ENCODE measurements around the gene ANKRD18B.
"Not testable (repeated sequence)": the region's sequence is repeated elsewhere in the genome, so short reads cannot be mapped to it uniquely, and the experiment has no call there.

ANKRD18B gene

GRCh38 chr9:33535541-33535940 is 11.5 kb downstream of the ANKRD18B start:
- no peak for DNase-seq

GRCh38 chr9:33543463-33543862 is 19.4 kb downstream of the ANKRD18B start:
- not testable (repeated sequence) for DNase-seq

- not testable (repeated sequence) for DNase-seq
Measured at GRCh38 chr9:33545715-33546114, 21.7 kb downstream of the ANKRD18B start.

GRCh38 chr9:33548816-33549215 is 24.8 kb downstream of the ANKRD18B start:
- DNase-seq, result not testable (repeated sequence)

- not testable (repeated sequence) for DNase-seq
Measured at GRCh38 chr9:33549418-33549817, 25.4 kb downstream of the ANKRD18B start.

GRCh38 chr9:33551183-33551582 is 27.1 kb downstream of the ANKRD18B start:
- not testable (repeated sequence) for DNase-seq

GRCh38 chr9:33552315-33552725 is 28.3 kb downstream of the ANKRD18B start:
- not testable (repeated sequence) for DNase-seq

- not testable (repeated sequence) for DNase-seq
Measured at GRCh38 chr9:33560217-33560616, 36.2 kb downstream of the ANKRD18B start.

- DNase-seq, result not testable (repeated sequence)
Measured at GRCh38 chr9:33562196-33562595, 38.1 kb downstream of the ANKRD18B start.

- DNase-seq, result not testable (repeated sequence)
Measured at GRCh38 chr9:33567776-33568175, 43.7 kb downstream of the ANKRD18B start.

- DNase-seq, result not testable (repeated sequence)
Measured at GRCh38 chr9:33577786-33578185, 53.7 kb downstream of the ANKRD18B start.

- not testable (repeated sequence) for DNase-seq
Measured at GRCh38 chr9:33579996-33580395, 55.9 kb downstream of the ANKRD18B start.

- not testable (repeated sequence) for DNase-seq
Measured at GRCh38 chr9:33582686-33583085, 58.6 kb downstream of the ANKRD18B start.

- DNase-seq, result not testable (repeated sequence)
Measured at GRCh38 chr9:33586128-33586527, 62.1 kb downstream of the ANKRD18B start.

- not testable (repeated sequence) for DNase-seq
Measured at GRCh38 chr9:33587799-33588198, 63.7 kb downstream of the ANKRD18B start.

- not testable (repeated sequence) for DNase-seq
Measured at GRCh38 chr9:33588876-33589275, 64.8 kb downstream of the ANKRD18B start.

- not testable (repeated sequence) for DNase-seq
Measured at GRCh38 chr9:33590857-33591256, 66.8 kb downstream of the ANKRD18B start.

GRCh38 chr9:33596974-33597373 is 72.9 kb downstream of the ANKRD18B start:
- DNase-seq, result not testable (repeated sequence)

- DNase-seq, result not testable (repeated sequence)
Measured at GRCh38 chr9:33597386-33597785, 73.3 kb downstream of the ANKRD18B start.

- not testable (repeated sequence) for DNase-seq
Measured at GRCh38 chr9:33598796-33599379, 74.8 kb downstream of the ANKRD18B start.

GRCh38 chr9:33600911-33601310 is 76.9 kb downstream of the ANKRD18B start:
- DNase-seq, result not testable (repeated sequence)

GRCh38 chr9:33604249-33604648 is 80.2 kb downstream of the ANKRD18B start:
- DNase-seq, result not testable (repeated sequence)

- DNase-seq, result not testable (repeated sequence)
Measured at GRCh38 chr9:33604936-33605335, 80.9 kb downstream of the ANKRD18B start.

GRCh38 chr9:33611358-33611757 is 87.3 kb downstream of the ANKRD18B start:
- no peak for DNase-seq

- DNase-seq, result not testable (repeated sequence)
Measured at GRCh38 chr9:33612410-33612809, 88.4 kb downstream of the ANKRD18B start.

Measured in kidney glomerular epithelial cell (primary cell).